ENCODE measurements around the gene GRIP2. TPM values are rescaled to one million over a fixed set of nuclear protein-coding genes. Genes with fewer than 3 reads are reported as not detected.
A peak's percentile ranks its signal among the peaks of the same experiment; 100 is the strongest.

GRIP2 gene
- total RNA-seq, 1 experiment from 2014 or later: not detected

DNA sequence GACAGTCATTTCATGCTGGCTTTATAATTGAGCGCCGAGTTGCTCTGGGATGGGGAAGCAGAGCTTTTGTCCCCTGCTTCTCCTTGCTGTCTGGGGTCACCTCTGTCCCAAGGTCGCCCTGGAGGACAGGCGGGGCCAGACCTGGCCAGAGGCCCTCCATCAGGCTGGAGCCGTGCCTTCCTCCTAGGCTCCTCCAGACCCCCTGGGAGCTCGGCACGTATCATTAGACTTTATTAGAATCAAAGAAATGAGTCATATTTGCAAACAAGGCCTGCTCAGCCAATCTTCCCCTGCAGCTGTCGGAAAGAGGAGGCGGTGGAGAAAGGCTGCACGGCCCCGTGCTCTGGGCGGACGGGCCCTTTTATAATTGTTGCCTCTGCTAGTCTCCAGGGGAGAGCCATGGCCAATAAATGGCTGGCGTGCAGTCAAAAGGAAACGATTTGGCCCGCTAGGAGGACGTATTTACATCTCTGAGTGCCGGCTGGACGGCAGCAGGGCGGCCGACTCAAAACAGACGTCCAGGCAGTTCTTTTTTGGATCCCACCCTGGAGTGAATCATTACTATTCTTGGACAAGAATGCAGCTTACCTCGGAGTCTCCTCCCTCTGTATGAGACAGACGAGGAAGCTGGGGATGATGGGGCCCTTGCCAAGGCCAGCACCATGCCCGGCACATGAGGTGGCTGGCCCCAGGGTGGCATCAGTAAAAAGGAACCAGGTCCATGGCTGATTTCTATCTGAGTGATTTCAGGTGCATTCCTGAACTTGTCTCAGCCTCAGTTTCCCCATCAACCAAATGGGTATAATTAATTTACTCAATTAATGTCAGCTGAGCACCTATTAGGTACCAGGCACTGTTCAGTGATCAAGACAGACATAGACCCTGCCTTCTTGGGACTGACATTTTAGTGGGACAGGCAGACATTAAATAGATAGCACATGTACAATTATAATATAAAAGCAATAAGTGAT lies 87.1 kb downstream of the GRIP2 start:
- TF ChIP-seq, protein P1, sequence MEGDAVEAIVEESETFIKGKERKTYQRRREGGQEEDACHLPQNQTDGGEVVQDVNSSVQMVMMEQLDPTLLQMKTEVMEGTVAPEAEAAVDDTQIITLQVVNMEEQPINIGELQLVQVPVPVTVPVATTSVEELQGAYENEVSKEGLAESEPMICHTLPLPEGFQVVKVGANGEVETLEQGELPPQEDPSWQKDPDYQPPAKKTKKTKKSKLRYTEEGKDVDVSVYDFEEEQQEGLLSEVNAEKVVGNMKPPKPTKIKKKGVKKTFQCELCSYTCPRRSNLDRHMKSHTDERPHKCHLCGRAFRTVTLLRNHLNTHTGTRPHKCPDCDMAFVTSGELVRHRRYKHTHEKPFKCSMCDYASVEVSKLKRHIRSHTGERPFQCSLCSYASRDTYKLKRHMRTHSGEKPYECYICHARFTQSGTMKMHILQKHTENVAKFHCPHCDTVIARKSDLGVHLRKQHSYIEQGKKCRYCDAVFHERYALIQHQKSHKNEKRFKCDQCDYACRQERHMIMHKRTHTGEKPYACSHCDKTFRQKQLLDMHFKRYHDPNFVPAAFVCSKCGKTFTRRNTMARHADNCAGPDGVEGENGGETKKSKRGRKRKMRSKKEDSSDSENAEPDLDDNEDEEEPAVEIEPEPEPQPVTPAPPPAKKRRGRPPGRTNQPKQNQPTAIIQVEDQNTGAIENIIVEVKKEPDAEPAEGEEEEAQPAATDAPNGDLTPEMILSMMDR (IDR thresholded peaks at IDR 0.05; ENCODE audit: unreplicated experiment): no peak
- Mint-ChIP-seq H3K27me3 (ENCODE audit: unreplicated experiment) (no peaks in the 10 kb centered on the region), H3K27ac (ENCODE audit: unreplicated experiment) (peak overlapping the region; percentile 80), H3K9me3 (ENCODE audit: low read depth, unreplicated experiment) (no peaks in the 10 kb centered on the region), H3K36me3 (ENCODE audit: insufficient read depth, unreplicated experiment) (peaks cover 57% of the 10 kb centered on the region), H3K4me1 (ENCODE audit: low read depth, unreplicated experiment) (peaks cover 56% of the 10 kb centered on the region), H3K4me3 (ENCODE audit: low read depth, unreplicated experiment) (peak overlapping the region; percentile 36)
- BruUV-seq (replicated peaks): no TSS peak
- CTCF ChIA-PET: interaction anchor here (0.6 to 1.5 kb wide), 7 partner anchors 13 to 43 kb away, joined by 3 to 5 read pairs (median 4); no protein-coding TSS in a partner anchor
- intact Hi-C loops (cut with micrococcal nuclease; ENCODE audit: unreplicated experiment): loop anchor here (2.0 kb wide), 1 partner anchor 14 kb away; no protein-coding TSS in a partner anchor
- DNase-seq: peak; percentile 81

DNA sequence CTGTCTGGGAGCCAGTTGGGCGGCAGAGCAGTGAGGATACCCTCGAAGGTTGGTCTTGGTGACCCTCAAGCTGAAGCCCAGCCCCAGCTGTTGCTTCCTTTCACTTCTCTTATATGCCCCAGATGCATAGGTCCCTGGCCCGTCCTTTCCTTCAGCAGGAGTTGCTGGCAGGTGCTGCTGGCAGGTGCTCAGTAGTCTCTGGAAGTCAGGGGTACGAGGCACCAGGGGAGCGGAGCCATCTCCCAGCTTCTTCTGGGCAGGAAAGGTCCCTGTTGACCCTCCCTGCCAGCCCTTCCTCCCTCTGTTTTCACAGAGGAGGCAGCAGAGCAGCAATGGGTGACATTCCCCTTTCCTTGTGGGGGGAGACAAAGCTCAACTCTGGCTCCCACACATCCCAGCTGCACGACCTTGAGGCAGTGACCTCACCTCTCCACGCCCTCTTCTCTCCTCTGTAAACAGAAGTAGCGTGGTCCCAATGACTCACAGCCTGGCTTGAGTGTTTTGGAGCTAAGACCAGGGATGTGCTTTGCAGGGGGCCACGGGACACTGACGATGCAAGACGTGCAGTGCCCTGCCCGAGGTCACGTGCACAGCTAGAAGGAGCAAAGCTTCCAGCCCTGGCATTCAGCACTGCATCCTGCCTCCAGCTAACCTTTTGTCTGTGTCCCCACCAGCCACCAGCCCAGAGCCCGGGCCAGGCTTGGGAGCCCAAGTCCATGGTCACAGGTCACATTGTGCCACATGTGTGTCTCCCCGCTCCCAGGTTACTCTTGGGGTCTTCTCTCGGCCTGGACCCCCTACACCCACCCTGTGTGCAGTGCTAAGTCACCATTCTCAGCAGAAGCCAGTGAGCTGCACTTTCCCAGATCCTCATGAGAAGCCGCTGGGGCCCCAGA lies 88.0 kb downstream of the GRIP2 start:
- Mint-ChIP-seq H3K4me1 (ENCODE audit: low read depth, unreplicated experiment) (peaks cover 51% of the 10 kb centered on the region), H3K4me3 (ENCODE audit: low read depth, unreplicated experiment) (peak overlapping the region; percentile 36), H3K9me3 (ENCODE audit: low read depth, unreplicated experiment) (no peaks in the 10 kb centered on the region), H3K27ac (ENCODE audit: unreplicated experiment) (peak overlapping the region; percentile 80), H3K36me3 (ENCODE audit: insufficient read depth, unreplicated experiment) (peaks cover 53% of the 10 kb centered on the region), H3K27me3 (ENCODE audit: unreplicated experiment) (no peaks in the 10 kb centered on the region)
- DNase-seq: no peak
- TF ChIP-seq, protein P1 (IDR thresholded peaks at IDR 0.05; ENCODE audit: unreplicated experiment): no peak
- intact Hi-C loops (cut with micrococcal nuclease; ENCODE audit: unreplicated experiment): loop anchor here (2.0 kb wide), 1 partner anchor 13 kb away; no protein-coding TSS in a partner anchor
- CTCF ChIA-PET: interaction anchor here (0.6 to 1.5 kb wide), 6 partner anchors 13 to 42 kb away, joined by 3 to 5 read pairs (median 4); no protein-coding TSS in a partner anchor
- BruUV-seq (replicated peaks): no TSS peak

- peaks cover 58% of the 10 kb centered on the region for H3K36me3 Mint-ChIP-seq (ENCODE audit: insufficient read depth, unreplicated experiment)
- intact Hi-C loops (cut with micrococcal nuclease; ENCODE audit: unreplicated experiment): no loop called here
- CTCF ChIA-PET: no interaction called here
These were observed 89.1 kb downstream of the GRIP2 start for GRCh38 chr3:14450922-14451606.

More at GRCh38 chr3:14450922-14451606, 89.1 kb downstream of the GRIP2 start:
- Mint-ChIP-seq H3K27ac (ENCODE audit: unreplicated experiment) (no peak overlapping the region), H3K4me3 (ENCODE audit: low read depth, unreplicated experiment) (no peak overlapping the region), H3K27me3 (ENCODE audit: unreplicated experiment) (no peaks in the 10 kb centered on the region), H3K9me3 (ENCODE audit: low read depth, unreplicated experiment) (no peaks in the 10 kb centered on the region), H3K4me1 (ENCODE audit: low read depth, unreplicated experiment) (peaks cover 51% of the 10 kb centered on the region)
- no peak for DNase-seq
- TF ChIP-seq, protein P1 (IDR thresholded peaks at IDR 0.05; ENCODE audit: unreplicated experiment): no peak
- no TSS peak for BruUV-seq (replicated peaks)

Data from Calu3 (cell line).